Measurements from ENCODE around the gene ULK1.

ULK1 gene

GRCh38 chr12:131903270-131904255 is 9.1 kb downstream of the ULK1 start:
- no peaks in the 10 kb centered on the region for H3K27me3 ChIP-seq (ENCODE audit: insufficient read depth, low read length)
- no peak overlapping the region for H3K4me3 ChIP-seq (ENCODE audit: low read length)
- peaks cover 5% of the 10 kb centered on the region; the same call in 1 of the 2 replicates for H3K36me3 ChIP-seq (ENCODE audit: insufficient read depth, low read length)
- no peak overlapping the region for H3K27ac ChIP-seq (ENCODE audit: low read depth, low read length)
- no peaks in the 10 kb centered on the region for H3K9me3 ChIP-seq (ENCODE audit: insufficient read depth, low read depth, low read length)
- no peak overlapping the region for H3K9ac ChIP-seq (ENCODE audit: low read depth, low read length)
- peaks cover 3% of the 10 kb centered on the region for H3K4me1 ChIP-seq (ENCODE audit: insufficient read depth, low read length)
- 93% methylated on average over 13 of the region's 13 CpGs for WGBS

GRCh38 chr12:131904346-131904745 is 9.9 kb downstream of the ULK1 start:
- H3K9ac ChIP-seq (ENCODE audit: low read depth, low read length), result no peak overlapping the region
- H3K9me3 ChIP-seq (ENCODE audit: insufficient read depth, low read depth, low read length), result no peaks in the 10 kb centered on the region
- peaks cover 12% of the 10 kb centered on the region; the same call in 1 of the 2 replicates for H3K36me3 ChIP-seq (ENCODE audit: insufficient read depth, low read length)
- H3K4me3 ChIP-seq (ENCODE audit: low read length), result no peak overlapping the region
- H3K27ac ChIP-seq (ENCODE audit: low read depth, low read length), result no peak overlapping the region
- WGBS, result 96% methylated on average over 5 of the region's 5 CpGs
- H3K27me3 ChIP-seq (ENCODE audit: insufficient read depth, low read length), result no peaks in the 10 kb centered on the region
- H3K4me1 ChIP-seq (ENCODE audit: insufficient read depth, low read length), result peaks cover 3% of the 10 kb centered on the region

- H3K36me3 ChIP-seq (ENCODE audit: insufficient read depth, low read length), result peaks cover 19% of the 10 kb centered on the region
- H3K9me3 ChIP-seq (ENCODE audit: insufficient read depth, low read depth, low read length), result no peaks in the 10 kb centered on the region
- peaks cover 3% of the 10 kb centered on the region for H3K4me1 ChIP-seq (ENCODE audit: insufficient read depth, low read length)
- no peak overlapping the region for H3K27ac ChIP-seq (ENCODE audit: low read depth, low read length)
- H3K4me3 ChIP-seq (ENCODE audit: low read length), result no peak overlapping the region
- no peaks in the 10 kb centered on the region for H3K27me3 ChIP-seq (ENCODE audit: insufficient read depth, low read length)
- 93% methylated on average over 13 of the region's 13 CpGs for WGBS
- no peak overlapping the region for H3K9ac ChIP-seq (ENCODE audit: low read depth, low read length)
Observed at GRCh38 chr12:131905081-131905629, 10.7 kb downstream of the ULK1 start.

GRCh38 chr12:131905630-131906091 is 11.2 kb downstream of the ULK1 start:
- Histone ChIP-seq H3K27ac (ENCODE audit: low read depth, low read length) (no peak overlapping the region), H3K27me3 (ENCODE audit: insufficient read depth, low read length) (no peaks in the 10 kb centered on the region), H3K4me1 (ENCODE audit: insufficient read depth, low read length) (peaks cover 3% of the 10 kb centered on the region), H3K9me3 (ENCODE audit: insufficient read depth, low read depth, low read length) (no peaks in the 10 kb centered on the region), H3K9ac (ENCODE audit: low read depth, low read length) (no peak overlapping the region), H3K36me3 (ENCODE audit: insufficient read depth, low read length) (peaks cover 24% of the 10 kb centered on the region), H3K4me3 (ENCODE audit: low read length) (no peak overlapping the region)
- 95% methylated on average over 15 of the region's 15 CpGs for WGBS

- H3K9ac ChIP-seq (ENCODE audit: low read depth, low read length), result no peak overlapping the region
- 95% methylated on average over 31 of the region's 31 CpGs for WGBS
- H3K27me3 ChIP-seq (ENCODE audit: insufficient read depth, low read length), result no peaks in the 10 kb centered on the region
- H3K27ac ChIP-seq (ENCODE audit: low read depth, low read length), result no peak overlapping the region
- H3K4me1 ChIP-seq (ENCODE audit: insufficient read depth, low read length), result no peaks in the 10 kb centered on the region
- H3K36me3 ChIP-seq (ENCODE audit: insufficient read depth, low read length), result peaks cover 42% of the 10 kb centered on the region
- H3K4me3 ChIP-seq (ENCODE audit: low read length), result no peak overlapping the region
- no peaks in the 10 kb centered on the region for H3K9me3 ChIP-seq (ENCODE audit: insufficient read depth, low read depth, low read length)
Observed at GRCh38 chr12:131907379-131908091, 13.1 kb downstream of the ULK1 start.

GRCh38 chr12:131908092-131909080 is 14.0 kb downstream of the ULK1 start:
- H3K9ac ChIP-seq (ENCODE audit: low read depth, low read length), result no peak overlapping the region
- no peaks in the 10 kb centered on the region for H3K9me3 ChIP-seq (ENCODE audit: insufficient read depth, low read depth, low read length)
- WGBS, result 96% methylated on average over 96 of the region's 96 CpGs
- H3K36me3 ChIP-seq (ENCODE audit: insufficient read depth, low read length), result peaks cover 48% of the 10 kb centered on the region
- no peak overlapping the region for H3K4me3 ChIP-seq (ENCODE audit: low read length)
- no peak overlapping the region for H3K27ac ChIP-seq (ENCODE audit: low read depth, low read length)
- no peaks in the 10 kb centered on the region for H3K4me1 ChIP-seq (ENCODE audit: insufficient read depth, low read length)
- H3K27me3 ChIP-seq (ENCODE audit: insufficient read depth, low read length), result no peaks in the 10 kb centered on the region

GRCh38 chr12:131909081-131909751 is 14.8 kb downstream of the ULK1 start:
- Histone ChIP-seq H3K27ac (ENCODE audit: low read depth, low read length) (no peak overlapping the region), H3K4me3 (ENCODE audit: low read length) (no peak overlapping the region), H3K9me3 (ENCODE audit: insufficient read depth, low read depth, low read length) (no peaks in the 10 kb centered on the region), H3K27me3 (ENCODE audit: insufficient read depth, low read length) (no peaks in the 10 kb centered on the region), H3K9ac (ENCODE audit: low read depth, low read length) (no peak overlapping the region), H3K4me1 (ENCODE audit: insufficient read depth, low read length) (no peaks in the 10 kb centered on the region), H3K36me3 (ENCODE audit: insufficient read depth, low read length) (peaks cover 54% of the 10 kb centered on the region)
- WGBS, result 95% methylated on average over 61 of the region's 61 CpGs

GRCh38 chr12:131909752-131910219 is 15.4 kb downstream of the ULK1 start:
- no peaks in the 10 kb centered on the region for H3K27me3 ChIP-seq (ENCODE audit: insufficient read depth, low read length)
- no peaks in the 10 kb centered on the region for H3K4me1 ChIP-seq (ENCODE audit: insufficient read depth, low read length)
- no peak overlapping the region for H3K27ac ChIP-seq (ENCODE audit: low read depth, low read length)
- WGBS, result 96% methylated on average over 26 of the region's 26 CpGs
- H3K9me3 ChIP-seq (ENCODE audit: insufficient read depth, low read depth, low read length), result no peaks in the 10 kb centered on the region
- no peak overlapping the region for H3K4me3 ChIP-seq (ENCODE audit: low read length)
- H3K9ac ChIP-seq (ENCODE audit: low read depth, low read length), result no peak overlapping the region
- peaks cover 60% of the 10 kb centered on the region for H3K36me3 ChIP-seq (ENCODE audit: insufficient read depth, low read length)

- Histone ChIP-seq H3K36me3 (ENCODE audit: insufficient read depth, low read length) (peaks cover 66% of the 10 kb centered on the region), H3K4me1 (ENCODE audit: insufficient read depth, low read length) (no peaks in the 10 kb centered on the region), H3K27me3 (ENCODE audit: insufficient read depth, low read length) (no peaks in the 10 kb centered on the region), H3K4me3 (ENCODE audit: low read length) (no peak overlapping the region), H3K9me3 (ENCODE audit: insufficient read depth, low read depth, low read length) (no peaks in the 10 kb centered on the region), H3K9ac (ENCODE audit: low read depth, low read length) (no peak overlapping the region), H3K27ac (ENCODE audit: low read depth, low read length) (no peak overlapping the region)
- 93% methylated on average over 23 of the region's 23 CpGs for WGBS
Observed at GRCh38 chr12:131910302-131911027, 16.0 kb downstream of the ULK1 start.

Data from HUES64 (cell line).